Activated CD8-positive, alpha-beta memory T cell treated with anti-CD3 and anti-CD28 coated beads, Interleukin-2, amount 10 ng/mL, durations not matched to agents 7 days and 5 days (primary cell): Measurements from ENCODE around the gene TOPBP1. TPM values are rescaled to one million over a fixed set of nuclear protein-coding genes. Genes with fewer than 3 reads are reported as not detected.
"Not testable (repeated sequence)": the region's sequence is repeated elsewhere in the genome, so short reads cannot be mapped to it uniquely, and the experiment has no call there.

ENCODE experiments used
- ATAC-seq: fragments of 150-1000 bp; cut with Tn5 transposase; one replicate; pipeline ENCODE4 v1.10.0; 2021; ENCODE audit warnings: moderate library complexity
- CTCF ChIA-PET: fragments of 350-600 bp; sonication (Branson Sonifier 250); formaldehyde crosslinking; loops from one replicate; lab custom pipeline; 2021; ENCODE audit warnings: antibody characterized with exemption; lab: Charles Lee
- DNase-seq: peaks from one replicate; pipeline ENCODE4 v3.0.0-alpha.2; 2020
- H3K27ac Mint-ChIP-seq: one replicate; pipeline ENCODE4 v1.8.0; 2021; ENCODE audit warnings: mild to moderate bottlenecking, mixed read lengths
- H3K27me3 Mint-ChIP-seq: one replicate; pipeline ENCODE4 v1.8.0; 2021; ENCODE audit warnings: mixed read lengths
- H3K36me3 Mint-ChIP-seq: one replicate; pipeline ENCODE4 v1.8.0; 2021; ENCODE audit warnings: mild to moderate bottlenecking, mixed read lengths
- H3K4me1 Mint-ChIP-seq: one replicate; pipeline ENCODE4 v1.8.0; 2021; ENCODE audit warnings: mixed read lengths
- H3K4me3 Mint-ChIP-seq: one replicate; pipeline ENCODE4 v1.8.0; 2021; ENCODE audit warnings: mild to moderate bottlenecking, moderate library complexity, mixed read lengths
- H3K9me3 Mint-ChIP-seq: one replicate; pipeline ENCODE4 v1.8.0; 2022; ENCODE audit warnings: low read depth, mixed read lengths
- total RNA-seq, 2 experiments: library from RNA; stranded (reverse); gene quantifications; one replicate each; pipeline ENCODE4 v1.2.3, GENCODE V29; 2021

Gene TOPBP1
- total RNA-seq, 2 experiments from 2014 or later, result 103 to 108 TPM

DNA sequence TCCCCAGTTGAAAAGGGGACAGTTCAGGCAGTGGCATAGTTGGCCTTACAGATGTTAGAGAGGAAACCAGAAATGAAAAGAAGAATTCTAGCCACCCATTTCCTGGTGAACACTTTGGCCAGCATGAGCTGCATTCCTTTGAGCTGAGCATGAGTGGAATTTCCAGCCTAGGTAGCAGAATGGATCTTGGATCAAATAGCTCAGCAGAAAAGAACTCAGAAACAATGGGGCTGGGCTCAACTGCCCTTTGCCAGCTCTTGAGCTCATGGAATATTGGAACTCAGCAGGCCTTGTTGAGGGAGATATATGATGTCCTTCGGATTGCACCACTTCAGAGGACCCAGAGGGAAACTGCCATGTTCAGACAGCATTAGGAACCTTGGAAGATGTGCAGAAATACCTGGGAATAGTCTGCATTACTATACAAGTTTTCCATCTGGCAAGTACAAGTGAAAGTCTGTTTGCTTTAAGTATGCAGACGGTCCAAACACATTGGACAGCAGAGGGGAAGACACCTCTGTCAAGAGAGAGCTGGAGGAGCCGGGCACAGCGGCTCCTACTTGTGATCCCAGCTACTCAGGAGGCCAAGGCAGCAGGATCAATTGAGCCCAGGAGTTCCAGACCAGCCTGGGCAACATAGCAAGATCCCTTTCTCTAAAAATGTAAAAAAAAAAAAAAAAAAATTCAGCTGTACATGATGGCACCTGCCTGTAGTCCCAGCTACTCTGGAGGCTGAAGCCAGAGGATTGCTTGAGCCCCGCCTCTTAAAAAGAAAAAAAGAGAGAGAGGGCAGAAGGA is 91.4 kb downstream of the TOPBP1 start:
- no peaks in the 10 kb centered on the region for H3K27me3 Mint-ChIP-seq
- peaks cover 9% of the 10 kb centered on the region for H3K36me3 Mint-ChIP-seq
- no peak overlapping the region for H3K4me3 Mint-ChIP-seq
- CTCF ChIA-PET, result interaction anchor here (0.7 to 1.2 kb wide), 5 partner anchors 8 to 102 kb away, joined by 3 read pairs; no protein-coding TSS in a partner anchor
- H3K4me1 Mint-ChIP-seq, result peaks cover 20% of the 10 kb centered on the region
- DNase-seq, result peak; percentile 37
- H3K9me3 Mint-ChIP-seq, result no peaks in the 10 kb centered on the region
- H3K27ac Mint-ChIP-seq, result no peak overlapping the region
- ATAC-seq, result no peak

DNA sequence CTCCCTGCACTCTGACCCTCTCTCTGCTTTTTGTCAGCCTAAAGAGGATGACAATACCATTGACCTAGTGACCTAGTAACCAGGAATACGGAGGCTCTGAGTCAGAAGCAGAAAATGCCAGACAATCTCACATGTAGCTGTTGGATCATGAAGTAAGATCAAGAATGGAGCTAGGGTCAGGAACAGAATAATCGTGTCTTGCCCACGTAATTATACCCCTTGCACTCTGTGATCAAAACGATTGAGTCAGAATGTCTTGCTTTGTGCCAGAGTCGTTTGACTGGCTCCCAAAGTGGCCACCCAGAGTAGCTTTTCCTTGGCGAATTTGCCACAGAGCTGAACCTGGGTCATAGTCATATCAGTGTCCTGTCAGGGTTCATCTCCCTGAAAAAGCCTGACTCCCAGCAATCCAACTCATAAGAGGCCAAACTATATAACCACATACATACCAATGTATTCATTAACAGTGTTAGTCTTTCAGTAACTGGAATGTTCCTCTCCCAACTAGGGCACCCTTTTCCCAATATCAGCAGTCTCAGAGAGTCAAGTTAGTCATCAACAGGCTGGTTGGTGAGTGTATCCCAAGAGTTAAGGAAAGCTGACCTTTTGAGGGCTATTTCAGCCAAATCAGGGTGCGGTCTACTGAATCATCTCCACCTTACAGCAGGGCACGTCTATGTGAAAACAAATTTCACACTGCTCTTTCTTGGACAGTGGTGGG is 93.3 kb downstream of the TOPBP1 start:
- no peak overlapping the region for H3K27ac Mint-ChIP-seq
- H3K4me1 Mint-ChIP-seq, result peaks cover 20% of the 10 kb centered on the region
- H3K36me3 Mint-ChIP-seq, result no peaks in the 10 kb centered on the region
- H3K27me3 Mint-ChIP-seq, result no peaks in the 10 kb centered on the region
- no peaks in the 10 kb centered on the region for H3K9me3 Mint-ChIP-seq
- DNase-seq (peak; percentile 34), ATAC-seq (no peak)
- no peak overlapping the region for H3K4me3 Mint-ChIP-seq
- CTCF ChIA-PET, result interaction anchor here (1.0 kb wide), 1 partner anchor 51 kb away, joined by 4 read pairs; no protein-coding TSS in a partner anchor

GRCh38 chr3:133563816-133564215 is 97.9 kb downstream of the TOPBP1 start:
- Mint-ChIP-seq H3K4me1 (no peaks in the 10 kb centered on the region), H3K27ac (no peak overlapping the region), H3K36me3 (no peaks in the 10 kb centered on the region), H3K27me3 (no peaks in the 10 kb centered on the region), H3K9me3 (no peaks in the 10 kb centered on the region), H3K4me3 (no peak overlapping the region)
- CTCF ChIA-PET, result interaction anchor here (1.0 to 1.8 kb wide), 2 partner anchors 9 to 15 kb away, joined by 3 to 4 read pairs; no protein-coding TSS in a partner anchor
- no peak for DNase-seq
- ATAC-seq, result no peak

- DNase-seq (no peak), ATAC-seq (no peak)
- Mint-ChIP-seq H3K36me3 (no peaks in the 10 kb centered on the region), H3K4me3 (no peak overlapping the region), H3K27me3 (no peaks in the 10 kb centered on the region), H3K4me1 (no peaks in the 10 kb centered on the region), H3K9me3 (no peaks in the 10 kb centered on the region), H3K27ac (no peak overlapping the region)
- CTCF ChIA-PET, result interaction anchor here (1.8 kb wide), 1 partner anchor 9 kb away, joined by 4 read pairs; no protein-coding TSS in a partner anchor
Measured at GRCh38 chr3:133563186-133563591, 98.6 kb downstream of the TOPBP1 start.

GRCh38 chr3:133562376-133562775 is 99.4 kb downstream of the TOPBP1 start:
- CTCF ChIA-PET, result interaction anchor here (1.8 kb wide), 1 partner anchor 10 kb away, joined by 4 read pairs; no protein-coding TSS in a partner anchor
- Mint-ChIP-seq H3K4me3 (no peak overlapping the region), H3K27me3 (no peaks in the 10 kb centered on the region), H3K36me3 (no peaks in the 10 kb centered on the region), H3K27ac (no peak overlapping the region), H3K4me1 (no peaks in the 10 kb centered on the region), H3K9me3 (no peaks in the 10 kb centered on the region)
- no peak for DNase-seq
- ATAC-seq, result no peak

GRCh38 chr3:133561679-133562078 is 100.1 kb downstream of the TOPBP1 start:
- Mint-ChIP-seq H3K36me3 (no peaks in the 10 kb centered on the region), H3K9me3 (no peaks in the 10 kb centered on the region), H3K4me3 (no peak overlapping the region), H3K27ac (no peak overlapping the region), H3K27me3 (no peaks in the 10 kb centered on the region), H3K4me1 (no peaks in the 10 kb centered on the region)
- no peak for ATAC-seq
- DNase-seq, result no peak
- CTCF ChIA-PET, result no interaction called here

DNA sequence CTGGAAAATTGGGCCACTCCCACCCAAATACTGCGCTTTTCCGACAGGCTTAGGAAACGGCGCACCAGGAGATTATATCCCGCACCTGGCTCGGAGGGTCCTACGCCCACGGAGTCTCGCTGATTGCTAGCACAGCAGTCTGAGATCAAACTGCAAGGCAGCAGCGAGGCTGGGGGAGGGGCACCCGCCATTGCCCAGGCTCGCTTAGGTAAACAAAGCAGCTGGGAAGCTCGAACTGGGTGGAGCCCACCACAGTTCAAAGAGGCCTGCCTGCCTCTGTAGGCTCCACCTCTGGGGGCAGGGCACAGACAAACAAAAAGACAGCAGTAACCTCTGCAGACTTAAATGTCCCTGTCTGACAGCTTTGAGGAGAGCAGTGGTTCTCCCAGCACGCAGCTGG is 110.2 kb downstream of the TOPBP1 start:
- H3K27me3 Mint-ChIP-seq, CTCF ChIA-PET, H3K27ac Mint-ChIP-seq, H3K9me3 Mint-ChIP-seq, ATAC-seq, DNase-seq, H3K4me3 Mint-ChIP-seq, H3K4me1 Mint-ChIP-seq, H3K36me3 Mint-ChIP-seq: not testable (repeated sequence)

Other genes with a start within 250 kb of the TOPBP1 start
- gene CDV3, start 88.3 kb downstream of the TOPBP1 start, total RNA-seq, result 100 to 1,000 TPM; 193 to 263 TPM
- under 1 TPM; 0.16 to 0.91 TPM for gene TF, start 84.5 kb upstream of the TOPBP1 start, total RNA-seq
- 10 to 100 TPM; 44.2 to 61.3 TPM for gene SRPRB, start 143.9 kb upstream of the TOPBP1 start, total RNA-seq
- 1 to 10 TPM; 1.0 to 1.3 TPM for gene RAB6B, start 233.9 kb upstream of the TOPBP1 start, total RNA-seq